ENCODE data around the gene BUD31. TPM values are rescaled to one million over a fixed set of nuclear protein-coding genes. Genes with fewer than 3 reads are reported as not detected.
A peak's percentile ranks its signal among the peaks of the same experiment; 100 is the strongest.

The BUD31 gene
- total and polyA plus RNA-seq, 9 of the 15 experiments (the other 6 are each of a cell fraction or from before 2014, with no cell fraction given): 105 to 342 (median 247) TPM

- TF ChIP-seq, protein P1, sequence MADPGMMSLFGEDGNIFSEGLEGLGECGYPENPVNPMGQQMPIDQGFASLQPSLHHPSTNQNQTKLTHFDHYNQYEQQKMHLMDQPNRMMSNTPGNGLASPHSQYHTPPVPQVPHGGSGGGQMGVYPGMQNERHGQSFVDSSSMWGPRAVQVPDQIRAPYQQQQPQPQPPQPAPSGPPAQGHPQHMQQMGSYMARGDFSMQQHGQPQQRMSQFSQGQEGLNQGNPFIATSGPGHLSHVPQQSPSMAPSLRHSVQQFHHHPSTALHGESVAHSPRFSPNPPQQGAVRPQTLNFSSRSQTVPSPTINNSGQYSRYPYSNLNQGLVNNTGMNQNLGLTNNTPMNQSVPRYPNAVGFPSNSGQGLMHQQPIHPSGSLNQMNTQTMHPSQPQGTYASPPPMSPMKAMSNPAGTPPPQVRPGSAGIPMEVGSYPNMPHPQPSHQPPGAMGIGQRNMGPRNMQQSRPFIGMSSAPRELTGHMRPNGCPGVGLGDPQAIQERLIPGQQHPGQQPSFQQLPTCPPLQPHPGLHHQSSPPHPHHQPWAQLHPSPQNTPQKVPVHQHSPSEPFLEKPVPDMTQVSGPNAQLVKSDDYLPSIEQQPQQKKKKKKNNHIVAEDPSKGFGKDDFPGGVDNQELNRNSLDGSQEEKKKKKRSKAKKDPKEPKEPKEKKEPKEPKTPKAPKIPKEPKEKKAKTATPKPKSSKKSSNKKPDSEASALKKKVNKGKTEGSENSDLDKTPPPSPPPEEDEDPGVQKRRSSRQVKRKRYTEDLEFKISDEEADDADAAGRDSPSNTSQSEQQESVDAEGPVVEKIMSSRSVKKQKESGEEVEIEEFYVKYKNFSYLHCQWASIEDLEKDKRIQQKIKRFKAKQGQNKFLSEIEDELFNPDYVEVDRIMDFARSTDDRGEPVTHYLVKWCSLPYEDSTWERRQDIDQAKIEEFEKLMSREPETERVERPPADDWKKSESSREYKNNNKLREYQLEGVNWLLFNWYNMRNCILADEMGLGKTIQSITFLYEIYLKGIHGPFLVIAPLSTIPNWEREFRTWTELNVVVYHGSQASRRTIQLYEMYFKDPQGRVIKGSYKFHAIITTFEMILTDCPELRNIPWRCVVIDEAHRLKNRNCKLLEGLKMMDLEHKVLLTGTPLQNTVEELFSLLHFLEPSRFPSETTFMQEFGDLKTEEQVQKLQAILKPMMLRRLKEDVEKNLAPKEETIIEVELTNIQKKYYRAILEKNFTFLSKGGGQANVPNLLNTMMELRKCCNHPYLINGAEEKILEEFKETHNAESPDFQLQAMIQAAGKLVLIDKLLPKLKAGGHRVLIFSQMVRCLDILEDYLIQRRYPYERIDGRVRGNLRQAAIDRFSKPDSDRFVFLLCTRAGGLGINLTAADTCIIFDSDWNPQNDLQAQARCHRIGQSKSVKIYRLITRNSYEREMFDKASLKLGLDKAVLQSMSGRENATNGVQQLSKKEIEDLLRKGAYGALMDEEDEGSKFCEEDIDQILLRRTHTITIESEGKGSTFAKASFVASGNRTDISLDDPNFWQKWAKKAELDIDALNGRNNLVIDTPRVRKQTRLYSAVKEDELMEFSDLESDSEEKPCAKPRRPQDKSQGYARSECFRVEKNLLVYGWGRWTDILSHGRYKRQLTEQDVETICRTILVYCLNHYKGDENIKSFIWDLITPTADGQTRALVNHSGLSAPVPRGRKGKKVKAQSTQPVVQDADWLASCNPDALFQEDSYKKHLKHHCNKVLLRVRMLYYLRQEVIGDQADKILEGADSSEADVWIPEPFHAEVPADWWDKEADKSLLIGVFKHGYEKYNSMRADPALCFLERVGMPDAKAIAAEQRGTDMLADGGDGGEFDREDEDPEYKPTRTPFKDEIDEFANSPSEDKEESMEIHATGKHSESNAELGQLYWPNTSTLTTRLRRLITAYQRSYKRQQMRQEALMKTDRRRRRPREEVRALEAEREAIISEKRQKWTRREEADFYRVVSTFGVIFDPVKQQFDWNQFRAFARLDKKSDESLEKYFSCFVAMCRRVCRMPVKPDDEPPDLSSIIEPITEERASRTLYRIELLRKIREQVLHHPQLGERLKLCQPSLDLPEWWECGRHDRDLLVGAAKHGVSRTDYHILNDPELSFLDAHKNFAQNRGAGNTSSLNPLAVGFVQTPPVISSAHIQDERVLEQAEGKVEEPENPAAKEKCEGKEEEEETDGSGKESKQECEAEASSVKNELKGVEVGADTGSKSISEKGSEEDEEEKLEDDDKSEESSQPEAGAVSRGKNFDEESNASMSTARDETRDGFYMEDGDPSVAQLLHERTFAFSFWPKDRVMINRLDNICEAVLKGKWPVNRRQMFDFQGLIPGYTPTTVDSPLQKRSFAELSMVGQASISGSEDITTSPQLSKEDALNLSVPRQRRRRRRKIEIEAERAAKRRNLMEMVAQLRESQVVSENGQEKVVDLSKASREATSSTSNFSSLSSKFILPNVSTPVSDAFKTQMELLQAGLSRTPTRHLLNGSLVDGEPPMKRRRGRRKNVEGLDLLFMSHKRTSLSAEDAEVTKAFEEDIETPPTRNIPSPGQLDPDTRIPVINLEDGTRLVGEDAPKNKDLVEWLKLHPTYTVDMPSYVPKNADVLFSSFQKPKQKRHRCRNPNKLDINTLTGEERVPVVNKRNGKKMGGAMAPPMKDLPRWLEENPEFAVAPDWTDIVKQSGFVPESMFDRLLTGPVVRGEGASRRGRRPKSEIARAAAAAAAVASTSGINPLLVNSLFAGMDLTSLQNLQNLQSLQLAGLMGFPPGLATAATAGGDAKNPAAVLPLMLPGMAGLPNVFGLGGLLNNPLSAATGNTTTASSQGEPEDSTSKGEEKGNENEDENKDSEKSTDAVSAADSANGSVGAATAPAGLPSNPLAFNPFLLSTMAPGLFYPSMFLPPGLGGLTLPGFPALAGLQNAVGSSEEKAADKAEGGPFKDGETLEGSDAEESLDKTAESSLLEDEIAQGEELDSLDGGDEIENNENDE (IDR thresholded peaks at IDR 0.05; ENCODE audit: low read depth, low read length): no peak
- no peak for TF ChIP-seq STAG1 (CRISPR knock-in tag; IDR thresholded peaks at IDR 0.05; ENCODE audit: borderline replicate concordance)
- TF ChIP-seq CREM (IDR thresholded peaks at IDR 0.05; ENCODE audit: low read depth): peak; percentile 95
- TF ChIP-seq PTTG1 (tag; IDR thresholded peaks at IDR 0.05; ENCODE audit: low read depth): no peak
- no peak for TF ChIP-seq RBM15 (IDR thresholded peaks at IDR 0.05; ENCODE audit: insufficient read depth, low read length)
- peak; percentile 100 for TF ChIP-seq EP400 (IDR thresholded peaks at IDR 0.05)
- TF ChIP-seq MCM3 (IDR thresholded peaks at IDR 0.05): no peak
- peak in 2 of 3 experiments; percentile 46 to 62 for TF ChIP-seq YY1 (IDR thresholded peaks at IDR 0.05; ENCODE audit: borderline replicate concordance in 1 of 3, control insufficient read depth in 1 of 3, extremely low read depth in 1 of 3, insufficient read depth in 3 of 3, insufficient read length in 1 of 3, insufficient replicate concordance in 2 of 3, low read depth in 1 of 3, low read length in 2 of 3)
- TF ChIP-seq ATF4 (CRISPR knock-in tag; IDR thresholded peaks at IDR 0.05): peak; percentile 100
- TF ChIP-seq TAL1 (IDR thresholded peaks at IDR 0.05): peak; percentile 53; the same call in 1 of the 2 replicates
- peak; percentile 99 for TF ChIP-seq RB1 (IDR thresholded peaks at IDR 0.05; ENCODE audit: low read depth)
- 0 out of 2 replicates have a peak, but pooled peaks have one; percentile 70 for TF ChIP-seq CBX1 (IDR thresholded peaks at IDR 0.05; ENCODE audit: low read depth)
- no peak for TF ChIP-seq XRCC4 (IDR thresholded peaks at IDR 0.05; ENCODE audit: extremely low read depth, insufficient read depth, insufficient read length)
- TF ChIP-seq ARID1B (IDR thresholded peaks at IDR 0.05): peak; percentile 42; the same call in 1 of the 2 replicates
- TF ChIP-seq ZNF3 (CRISPR knock-in tag; IDR thresholded peaks at IDR 0.05): no peak
- peak; percentile 77; the same call in 1 of the 2 replicates for TF ChIP-seq KAT7 (CRISPR knock-in tag; IDR thresholded peaks at IDR 0.05; ENCODE audit: borderline replicate concordance)
These were observed at the start of gene BUD31, which contains the start of gene PDAP1 (continued) for GRCh38 chr7:99408379-99409191.
